MM.1S (cell line): ENCODE data around the gene NABP2.

Source experiments
- DNase-seq: peaks from one replicate; pipeline ENCODE4 v3.0.0-alpha.2; 2015
- H2AFZ ChIP-seq: fragments of 300-600 bp; sonication (generic); 2 replicates; pipeline ENCODE4 v1.6.0; 2016; ENCODE audit warnings: antibody characterized with exemption, low read length
- H3F3A ChIP-seq: fragments of 300-600 bp; sonication (generic); 2 replicates; pipeline ENCODE4 v1.6.1; 2016; ENCODE audit warnings: mild to moderate bottlenecking, antibody characterized with exemption, low read length, moderate library complexity, mixed read lengths; ENCODE audit not compliant: insufficient read depth
- H3K27ac ChIP-seq: fragments of 300-600 bp; sonication (generic); 2 replicates; pipeline ENCODE4 v1.5.1; 2016; ENCODE audit warnings: mild to moderate bottlenecking, low read length
- H3K27me3 ChIP-seq: fragments of 300-600 bp; sonication (generic); replicated peaks from 2 replicates; pipeline ENCODE4 v1.6.0; 2016; ENCODE audit warnings: low read length; ENCODE audit not compliant: insufficient read depth
- H3K36me3 ChIP-seq: fragments of 300-600 bp; sonication (generic); replicated peaks from 2 replicates; pipeline ENCODE4 v1.6.1; 2016; ENCODE audit warnings: mild to moderate bottlenecking, low read length, mixed read lengths; ENCODE audit not compliant: insufficient read depth
- H3K4me1 ChIP-seq: fragments of 300-600 bp; sonication (generic); 2 replicates; pipeline ENCODE4 v1.6.1; 2016; ENCODE audit warnings: low read length, mixed read lengths
- H3K4me2 ChIP-seq: fragments of 300-600 bp; sonication (generic); 2 replicates; pipeline ENCODE4 v1.6.0; 2016; ENCODE audit warnings: low read depth, low read length
- H3K4me3 ChIP-seq: fragments of 300-600 bp; sonication (generic); 2 replicates; pipeline ENCODE4 v1.5.1; 2016; ENCODE audit warnings: low read length, mixed read lengths
- H3K79me2 ChIP-seq: fragments of 300-600 bp; sonication (generic); 2 replicates; pipeline ENCODE4 v1.6.1; 2016; ENCODE audit warnings: mixed run types, low read length, mixed read lengths
- H3K9ac ChIP-seq: fragments of 300-600 bp; sonication (generic); 2 replicates; pipeline ENCODE4 v1.6.1; 2016; ENCODE audit warnings: low read length, mixed read lengths
- H3K9me2 ChIP-seq: fragments of 300-600 bp; sonication (generic); replicated peaks from 2 replicates; pipeline ENCODE4 v1.6.1; 2016; ENCODE audit warnings: mild to moderate bottlenecking, low read length, mixed read lengths; ENCODE audit not compliant: insufficient read depth
- H3K9me3 ChIP-seq: fragments of 300-600 bp; sonication (generic); replicated peaks from 2 replicates; pipeline ENCODE4 v1.6.1; 2016; ENCODE audit warnings: mild to moderate bottlenecking, low read length, mixed read lengths; ENCODE audit not compliant: insufficient read depth
- H4K20me1 ChIP-seq: fragments of 300-600 bp; sonication (generic); 2 replicates; pipeline ENCODE4 v1.6.1; 2016; ENCODE audit warnings: mild to moderate bottlenecking, low read length, moderate library complexity, mixed read lengths; ENCODE audit not compliant: insufficient read depth
- CTCF ChIP-seq: fragments of 300-600 bp; sonication (generic); IDR thresholded peaks from 2 replicates; pipeline ENCODE4 v1.5.1; 2016; ENCODE audit warnings: antibody characterized with exemption, low read length, mixed read lengths
- EZH2 ChIP-seq: fragments of 300-600 bp; sonication (generic); optimal IDR thresholded peaks from 2 replicates; pipeline ENCODE3; 2017; ENCODE audit warnings: low read depth, mild to moderate bottlenecking, antibody characterized with exemption, low read length, mixed read lengths
- EZH2phosphoT487 ChIP-seq: fragments of 300-600 bp; sonication (generic); IDR thresholded peaks from 2 replicates; pipeline ENCODE4 v1.6.1; 2018; ENCODE audit warnings: antibody characterized with exemption, low read length

NABP2 gene

GRCh38 chr12:56258820-56259183 lies 34.7 kb downstream of the NABP2 start:
- H3K4me1 ChIP-seq = 0 out of 2 replicates have a peak, but pooled peaks cover 4% of the 10 kb centered on the region
- peak overlapping the region; percentile 68 for H3K9ac ChIP-seq
- no peak overlapping the region; the same call in 1 of the 2 replicates for H3K27ac ChIP-seq
- no peaks in the 10 kb centered on the region for H4K20me1 ChIP-seq
- H3K4me3 ChIP-seq = peak overlapping the region; percentile 72
- no peaks in the 10 kb centered on the region for H3K9me3 ChIP-seq
- H3K36me3 ChIP-seq = no peaks in the 10 kb centered on the region; the same call in none of the 2 replicates
- H3K79me2 ChIP-seq = peaks cover 32% of the 10 kb centered on the region
- no peak for DNase-seq
- no peaks in the 10 kb centered on the region for H3K27me3 ChIP-seq
- H3F3A ChIP-seq = no peaks in the 10 kb centered on the region
- TF ChIP-seq CTCF (no peak), EZH2 (no peak), EZH2phosphoT487 (no peak)
- H2AFZ ChIP-seq = peak overlapping the region; percentile 96
- no peaks in the 10 kb centered on the region for H3K9me2 ChIP-seq
- H3K4me2 ChIP-seq = peak overlapping the region; percentile 85

- H3F3A ChIP-seq = no peaks in the 10 kb centered on the region
- no peak overlapping the region for H3K4me2 ChIP-seq
- no peaks in the 10 kb centered on the region for H3K9me3 ChIP-seq
- H3K27ac ChIP-seq = no peak overlapping the region
- no peak for DNase-seq
- H2AFZ ChIP-seq = no peak overlapping the region
- no peak overlapping the region for H3K9ac ChIP-seq
- 0 out of 2 replicates have a peak, but pooled peaks cover 4% of the 10 kb centered on the region for H3K4me1 ChIP-seq
- no peak overlapping the region for H3K4me3 ChIP-seq
- no peaks in the 10 kb centered on the region for H4K20me1 ChIP-seq
- no peaks in the 10 kb centered on the region for H3K36me3 ChIP-seq
- H3K9me2 ChIP-seq = no peaks in the 10 kb centered on the region
- H3K79me2 ChIP-seq = peaks cover 27% of the 10 kb centered on the region
- no peaks in the 10 kb centered on the region for H3K27me3 ChIP-seq
- TF ChIP-seq CTCF (no peak), EZH2 (no peak), EZH2phosphoT487 (no peak)
Measured at GRCh38 chr12:56260380-56260779, 36.2 kb downstream of the NABP2 start.

DNA sequence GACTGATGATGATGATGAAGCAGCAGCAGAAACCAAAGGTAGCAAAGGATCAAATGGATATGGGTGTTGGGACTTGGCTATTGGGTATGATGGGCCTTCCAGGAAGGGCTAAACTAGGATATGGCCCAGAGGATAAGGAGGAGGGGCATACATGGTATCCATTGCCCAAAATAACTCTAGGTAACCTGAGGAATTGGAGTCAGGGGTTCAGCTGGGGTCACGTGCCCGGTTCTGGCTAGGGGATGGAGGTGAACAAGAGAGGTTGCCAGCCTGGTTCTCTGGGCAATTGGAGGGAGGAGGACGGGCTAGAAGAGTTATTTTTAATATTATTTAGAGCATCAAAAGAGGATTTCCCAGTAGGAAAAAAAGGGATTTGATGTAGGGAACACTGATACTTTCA lies 36.8 kb downstream of the NABP2 start:
- no peaks in the 10 kb centered on the region for H3K36me3 ChIP-seq
- H3F3A ChIP-seq = no peaks in the 10 kb centered on the region
- H3K9ac ChIP-seq = no peak overlapping the region
- H2AFZ ChIP-seq = no peak overlapping the region
- no peak overlapping the region for H3K4me2 ChIP-seq
- no peak overlapping the region for H3K4me3 ChIP-seq
- no peaks in the 10 kb centered on the region for H3K27me3 ChIP-seq
- 0 out of 2 replicates have a peak, but pooled peaks cover 4% of the 10 kb centered on the region for H3K4me1 ChIP-seq
- no peak for TF ChIP-seq EZH2
- TF ChIP-seq CTCF = no peak
- no peak for TF ChIP-seq EZH2phosphoT487
- H3K9me3 ChIP-seq = no peaks in the 10 kb centered on the region
- peaks cover 22% of the 10 kb centered on the region for H3K79me2 ChIP-seq
- DNase-seq = no peak
- H4K20me1 ChIP-seq = no peaks in the 10 kb centered on the region
- no peak overlapping the region for H3K27ac ChIP-seq
- H3K9me2 ChIP-seq = no peaks in the 10 kb centered on the region
